Measurements from ENCODE around the gene ABCC3. TPM values are rescaled to one million over a fixed set of nuclear protein-coding genes. Genes with fewer than 3 reads are reported as not detected.

The ABCC3 gene
- total RNA-seq, 1 donor from 2014 or later, result not detected

DNA sequence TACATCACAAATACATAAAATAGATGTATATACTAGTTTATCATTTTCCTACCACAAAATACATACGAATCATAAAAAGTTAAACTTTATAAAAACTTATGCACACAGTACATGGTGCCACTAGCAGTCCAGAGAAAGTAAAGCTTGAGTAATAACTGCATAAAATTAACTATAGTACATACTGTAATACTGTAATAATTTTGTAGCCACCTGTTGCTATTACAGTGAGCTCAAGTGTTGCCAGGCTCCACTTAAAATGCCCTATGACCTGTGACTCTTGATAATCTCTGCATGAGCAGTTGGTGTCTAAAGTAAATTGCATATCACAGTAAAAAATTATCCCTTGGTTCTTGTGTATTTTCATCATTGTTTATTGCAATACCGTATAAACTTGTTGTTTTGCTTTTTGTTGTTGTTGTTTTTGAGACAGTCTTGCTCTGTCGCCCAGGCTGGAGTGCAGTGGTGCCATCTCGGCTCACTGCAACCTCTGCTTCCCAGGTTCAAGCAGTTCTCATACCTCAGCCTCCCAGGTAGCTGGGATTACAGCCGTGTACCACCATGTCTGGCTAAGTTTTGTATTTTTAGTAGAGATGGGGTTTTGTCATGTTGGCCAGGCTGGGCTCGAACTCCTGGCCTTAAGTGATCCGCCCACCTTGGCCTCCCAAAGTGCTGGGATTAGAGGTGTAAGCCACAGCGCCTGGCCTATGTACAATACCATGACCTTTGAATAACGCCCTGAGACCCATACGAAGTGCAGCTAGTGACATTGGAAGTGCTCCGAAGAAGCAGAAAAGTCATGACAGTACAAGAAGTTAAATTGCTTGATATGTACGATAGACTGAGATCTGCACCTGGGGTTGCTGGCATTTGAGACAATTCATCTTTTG lies 91.3 kb downstream of the ABCC3 start:
- H3K4me1 Mint-ChIP-seq, result peaks cover 26% of the 10 kb centered on the region
- intact Hi-C loops (cut with micrococcal nuclease), result no loop called here
- peak; percentile 49 for DNase-seq
- no peaks in the 10 kb centered on the region for H3K27me3 Mint-ChIP-seq
- no peak overlapping the region for H3K27ac Mint-ChIP-seq
- no peak overlapping the region for H3K4me3 Mint-ChIP-seq
- no peaks in the 10 kb centered on the region for H3K9me3 Mint-ChIP-seq
- H3K36me3 Mint-ChIP-seq (ENCODE audit: low read depth), result peaks cover 20% of the 10 kb centered on the region

GRCh38 chr17:50728112-50728429 lies 93.4 kb downstream of the ABCC3 start:
- Mint-ChIP-seq H3K4me1 (peaks cover 30% of the 10 kb centered on the region), H3K27ac (no peak overlapping the region), H3K4me3 (no peak overlapping the region), H3K27me3 (no peaks in the 10 kb centered on the region), H3K36me3 (ENCODE audit: low read depth) (peaks cover 14% of the 10 kb centered on the region), H3K9me3 (no peaks in the 10 kb centered on the region)
- no peak for DNase-seq
- intact Hi-C loops (cut with micrococcal nuclease), result no loop called here

GRCh38 chr17:50728881-50729765 lies 94.4 kb downstream of the ABCC3 start:
- DNase-seq, result peak; percentile 53
- Mint-ChIP-seq H3K27ac (peak overlapping the region; percentile 62), H3K36me3 (ENCODE audit: low read depth) (peaks cover 14% of the 10 kb centered on the region), H3K4me1 (peaks cover 30% of the 10 kb centered on the region), H3K27me3 (no peaks in the 10 kb centered on the region), H3K4me3 (no peak overlapping the region), H3K9me3 (no peaks in the 10 kb centered on the region)
- intact Hi-C loops (cut with micrococcal nuclease), result no loop called here

DNA sequence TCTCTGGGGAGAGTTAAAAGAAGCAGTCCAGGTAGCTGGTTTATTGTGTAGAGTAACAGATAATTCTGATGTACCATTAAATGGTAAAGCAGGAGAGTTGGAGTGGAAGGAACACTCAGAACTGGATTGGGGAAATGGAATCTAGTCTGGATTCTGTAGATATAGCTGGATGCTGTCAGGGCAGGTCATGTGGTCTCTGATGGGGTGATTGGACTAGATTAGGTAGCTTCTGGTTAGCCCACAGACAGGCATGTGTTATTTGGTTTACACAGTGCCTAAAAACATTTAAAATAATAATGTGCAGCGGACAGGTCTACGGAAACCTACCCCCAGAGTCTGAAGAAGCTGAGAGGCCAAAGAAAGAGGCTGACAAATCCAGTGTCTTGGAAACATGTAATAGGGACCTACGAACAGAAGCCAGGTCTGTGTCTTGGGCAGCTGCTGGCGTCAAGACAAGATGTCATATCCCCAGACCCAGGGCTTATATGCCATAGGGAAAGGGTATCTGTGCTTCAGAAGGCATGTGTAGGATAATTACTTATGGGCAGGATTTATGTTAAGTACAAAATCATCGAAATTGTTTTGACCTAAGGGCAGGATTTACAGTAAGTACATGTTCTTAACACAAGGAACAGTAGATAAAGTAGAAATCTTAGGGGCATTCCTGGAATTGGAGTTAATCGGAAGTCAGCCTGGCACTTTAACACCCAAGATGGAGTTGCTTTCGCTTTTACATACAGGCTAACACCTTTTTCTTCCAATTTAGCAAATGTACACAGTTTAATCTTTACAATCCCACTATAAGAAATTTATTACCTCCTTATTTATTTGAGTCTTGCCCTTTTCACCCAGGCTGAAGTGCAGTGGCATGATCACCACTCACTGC lies 97.1 kb downstream of the ABCC3 start:
- Mint-ChIP-seq H3K9me3 (no peaks in the 10 kb centered on the region), H3K4me1 (peaks cover 35% of the 10 kb centered on the region), H3K36me3 (ENCODE audit: low read depth) (peaks cover 7% of the 10 kb centered on the region), H3K27ac (peak overlapping the region; percentile 43), H3K27me3 (no peaks in the 10 kb centered on the region), H3K4me3 (no peak overlapping the region)
- intact Hi-C loops (cut with micrococcal nuclease), result no loop called here
- no peak for DNase-seq

GRCh38 chr17:50735287-50735686 lies 100.6 kb downstream of the ABCC3 start:
- intact Hi-C loops (cut with micrococcal nuclease), result no loop called here
- no peak for DNase-seq
- Mint-ChIP-seq H3K9me3 (no peaks in the 10 kb centered on the region), H3K27me3 (no peaks in the 10 kb centered on the region), H3K36me3 (ENCODE audit: low read depth) (peaks cover 29% of the 10 kb centered on the region), H3K4me1 (peaks cover 39% of the 10 kb centered on the region), H3K27ac (no peak overlapping the region), H3K4me3 (no peak overlapping the region)

- DNase-seq, result peak; percentile 51
- peaks cover 29% of the 10 kb centered on the region for H3K4me1 Mint-ChIP-seq
- H3K4me3 Mint-ChIP-seq, result no peak overlapping the region
- peak overlapping the region; percentile 10 for H3K27ac Mint-ChIP-seq
- peaks cover 43% of the 10 kb centered on the region for H3K36me3 Mint-ChIP-seq (ENCODE audit: low read depth)
- intact Hi-C loops (cut with micrococcal nuclease), result no loop called here
- no peaks in the 10 kb centered on the region for H3K27me3 Mint-ChIP-seq
- no peaks in the 10 kb centered on the region for H3K9me3 Mint-ChIP-seq
Measured at GRCh38 chr17:50737118-50737698, 102.5 kb downstream of the ABCC3 start.

DNA sequence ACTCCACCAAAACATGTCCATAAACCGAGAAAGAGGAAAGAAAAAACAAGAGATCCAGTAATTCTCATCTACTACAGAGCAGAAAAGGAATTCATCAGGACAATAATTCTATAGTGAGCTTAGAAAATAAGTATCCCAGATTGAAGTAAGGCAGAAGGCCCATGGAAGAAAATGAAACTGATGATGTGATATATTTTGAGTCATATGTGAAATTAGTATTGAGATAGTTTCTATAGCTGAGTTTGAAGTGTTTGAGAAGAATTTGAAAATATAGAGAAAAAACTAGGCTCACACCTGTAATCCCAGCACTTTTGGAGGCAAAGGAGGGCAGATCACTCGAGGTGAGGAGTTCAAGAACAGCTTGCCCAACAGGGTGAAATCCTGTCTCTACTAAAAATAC lies 104.4 kb downstream of the ABCC3 start:
- DNase-seq, result no peak
- Mint-ChIP-seq H3K27me3 (no peaks in the 10 kb centered on the region), H3K4me3 (no peak overlapping the region), H3K36me3 (ENCODE audit: low read depth) (peaks cover 57% of the 10 kb centered on the region), H3K27ac (peak overlapping the region; percentile 6), H3K9me3 (no peaks in the 10 kb centered on the region), H3K4me1 (peaks cover 25% of the 10 kb centered on the region)
- intact Hi-C loops (cut with micrococcal nuclease), result no loop called here

Other genes starting within 250 kb of the ABCC3 start
- gene LRRC59, start 237.4 kb upstream of the ABCC3 start, total RNA-seq, result 113 and 117 TPM in 2 replicates
- gene ACSF2, start 208.7 kb upstream of the ABCC3 start, total RNA-seq, result 13.6 and 16.5 TPM in 2 replicates
- not detected in 2 replicates for gene CHAD, start 166.0 kb upstream of the ABCC3 start, total RNA-seq
- 53.6 and 61.2 TPM in 2 replicates for gene RSAD1, start 156.0 kb upstream of the ABCC3 start, total RNA-seq
- 3.5 TPM in 2 replicates for gene MYCBPAP, start 126.4 kb upstream of the ABCC3 start, total RNA-seq
- not detected in 2 replicates for gene EPN3, start 102.1 kb upstream of the ABCC3 start, total RNA-seq
- gene SPATA20, start 87.7 kb upstream of the ABCC3 start, total RNA-seq, result 21.6 and 22.4 TPM in 2 replicates
- gene CACNA1G, start 74.2 kb upstream of the ABCC3 start, total RNA-seq, result 0.07 TPM in 1 of 2 replicates, not detected in the other
- gene ANKRD40, start 73.0 kb downstream of the ABCC3 start, total RNA-seq, result 47.7 and 49.8 TPM in 2 replicates
- 125 and 133 TPM in 2 replicates for gene LUC7L3, start 84.7 kb downstream of the ABCC3 start, total RNA-seq
- gene ANKRD40CL, start 132.6 kb downstream of the ABCC3 start, total RNA-seq, result not detected in 2 replicates
- gene WFIKKN2, start 200.7 kb downstream of the ABCC3 start, total RNA-seq, result not detected in 2 replicates
- 29.0 and 30.1 TPM in 2 replicates for gene TOB1, start 231.5 kb downstream of the ABCC3 start, total RNA-seq

All from activated CD4-positive, alpha-beta T cell treated with anti-CD3 and anti-CD28 coated beads, Interleukin-2, amount 10 ng/mL, durations not matched to agents 24 days and 14 days (primary cell).